Neural progenitor cell (in vitro differentiated cells): ENCODE measurements around the gene GTF3C1. TPM values are rescaled to one million over a fixed set of nuclear protein-coding genes. Genes with fewer than 3 reads are reported as not detected.

ENCODE experiments used
- DNase-seq: peaks from one replicate; pipeline ENCODE4 v3.0.0-alpha.2; 2016; ENCODE audit warnings: low spot score
- H2AFZ ChIP-seq: fragments of 200-600 bp; sonication (generic); replicated peaks from 2 replicates; pipeline ENCODE4 v1.6.1; 2016; ENCODE audit warnings: antibody characterized with exemption
- H3F3A ChIP-seq: fragments of 200-600 bp; sonication (generic); 2 replicates; pipeline ENCODE4 v1.6.1; 2016; ENCODE audit warnings: antibody characterized with exemption, low read depth
- H3K27ac ChIP-seq: fragments of 200-600 bp; sonication (generic); 2 replicates; pipeline ENCODE4 v1.5.1; 2016; ENCODE audit warnings: mild to moderate bottlenecking
- H3K27me3 ChIP-seq: fragments of 200-600 bp; sonication (generic); 2 replicates; pipeline ENCODE4 v1.6.1; 2016; ENCODE audit warnings: mild to moderate bottlenecking, moderate library complexity
- H3K36me3 ChIP-seq: fragments of 200-600 bp; sonication (generic); 2 replicates; pipeline ENCODE4 v1.5.1; 2016
- H3K4me1 ChIP-seq: fragments of 200-600 bp; sonication (generic); 2 replicates; pipeline ENCODE4 v1.6.1; 2016; ENCODE audit warnings: mixed run types
- H3K4me2 ChIP-seq: fragments of 200-600 bp; sonication (generic); 2 replicates; pipeline ENCODE4 v1.6.1; 2016
- H3K4me3 ChIP-seq: fragments of 200-600 bp; sonication (generic); 2 replicates; pipeline ENCODE4 v1.5.1; 2016
- H3K79me2 ChIP-seq: fragments of 200-600 bp; sonication (generic); 2 replicates; pipeline ENCODE4 v1.6.1; 2016; ENCODE audit warnings: low read depth
- H3K9ac ChIP-seq: fragments of 200-600 bp; sonication (generic); 2 replicates; pipeline ENCODE4 v1.6.1; 2016
- H3K9me3 ChIP-seq: fragments of 200-600 bp; sonication (generic); 2 replicates; pipeline ENCODE4 v1.5.1; 2016; ENCODE audit warnings: low read depth
- H4K20me1 ChIP-seq: fragments of 200-600 bp; sonication (generic); 2 replicates; pipeline ENCODE4 v1.6.1; 2016; ENCODE audit warnings: low read depth
- H3K27ac Mint-ChIP-seq: 3 replicates; pipeline ENCODE4 v1.8.0; 2021; ENCODE audit warnings: mixed read lengths
- H3K27me3 Mint-ChIP-seq: 2 replicates; pipeline ENCODE4 v1.8.0; 2022; ENCODE audit warnings: low read depth, mild to moderate bottlenecking, inconsistent platforms, moderate library complexity, mixed read lengths; ENCODE audit not compliant: insufficient read depth
- H3K36me3 Mint-ChIP-seq: 3 replicates; pipeline ENCODE4 v1.8.0; 2021; ENCODE audit warnings: mixed read lengths
- H3K4me1 Mint-ChIP-seq: 3 replicates; pipeline ENCODE4 v1.8.0; 2021; ENCODE audit warnings: mixed read lengths
- H3K4me3 Mint-ChIP-seq: 3 replicates; pipeline ENCODE4 v1.8.0; 2021; ENCODE audit warnings: mild to moderate bottlenecking, moderate library complexity, mixed read lengths
- H3K9me3 Mint-ChIP-seq: 3 replicates; pipeline ENCODE4 v1.8.0; 2020; ENCODE audit warnings: mixed read lengths
- EZH2 ChIP-seq: fragments of 200-600 bp; sonication (generic); IDR thresholded peaks from 2 replicates; pipeline ENCODE4 v1.6.1; 2017; ENCODE audit warnings: antibody characterized with exemption, mild to moderate bottlenecking, moderate library complexity
- EZH2phosphoT487 ChIP-seq: fragments of 200-600 bp; sonication (generic); IDR thresholded peaks from 2 replicates; pipeline ENCODE4 v1.6.1; 2017; ENCODE audit warnings: antibody characterized with exemption
- total RNA-seq: library from RNA; depleted of rRNA; stranded (reverse); fragments of >200 nt; gene quantifications from 2 replicates; pipeline ENCODE4 v1.2.3, GENCODE V29; 2015; ENCODE audit warnings: low replicate concordance
- TF ChIP-seq, protein P1 (sequence below): fragments of 200-600 bp; sonication (generic); IDR thresholded peaks from 2 replicates; pipeline ENCODE4 v1.5.1; 2017; ENCODE audit warnings: antibody characterized with exemption, mild to moderate bottlenecking

GTF3C1 gene
- total RNA-seq, 1 donor from 2014 or later = 60.9 TPM

DNA sequence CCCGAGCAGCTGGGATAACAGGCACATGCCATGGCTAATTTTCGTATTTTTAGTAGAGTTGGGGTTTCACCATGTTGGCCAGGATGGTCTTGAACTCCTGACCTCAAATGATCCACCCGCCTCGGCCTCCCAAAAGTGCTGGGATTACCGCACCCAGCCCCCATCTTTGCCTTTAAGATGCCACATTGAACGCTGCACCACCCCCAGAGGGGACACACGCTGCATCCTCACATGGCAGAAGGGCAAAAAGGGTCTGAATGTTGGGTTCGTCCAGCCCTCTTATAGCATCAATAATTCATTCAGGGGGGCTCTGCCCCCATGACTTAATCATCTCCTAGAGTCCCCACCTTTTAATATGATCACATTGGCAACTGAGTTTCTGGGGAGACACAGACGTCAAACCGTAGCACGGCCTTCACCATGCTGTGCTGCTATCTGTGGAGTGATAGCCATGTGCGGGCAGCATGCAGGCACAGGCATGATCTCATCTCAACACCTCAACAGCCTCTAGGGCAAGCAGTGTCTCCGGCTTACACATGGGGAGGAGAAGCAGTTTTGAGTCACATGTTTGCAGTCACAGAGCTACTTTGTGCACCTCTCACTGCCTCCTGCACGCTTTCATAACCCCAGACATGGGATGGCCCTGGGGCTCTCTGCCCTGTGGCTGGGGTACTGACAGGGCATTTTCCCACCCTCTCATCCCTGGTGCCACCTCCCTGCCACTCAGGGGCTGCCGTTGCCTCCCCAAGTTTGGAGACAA is 117.8 kb downstream of the GTF3C1 start:
- Histone ChIP-seq H3K79me2 (no peaks in the 10 kb centered on the region), H3K27ac (no peak overlapping the region), H3K4me1 (no peaks in the 10 kb centered on the region), H3K36me3 (no peaks in the 10 kb centered on the region), H3K4me3 (no peak overlapping the region), H3K27me3 (no peaks in the 10 kb centered on the region), H2AFZ (no peak overlapping the region), H3K9ac (no peak overlapping the region), H3K9me3 (no peaks in the 10 kb centered on the region), H3K4me2 (no peak overlapping the region), H3F3A (no peaks in the 10 kb centered on the region), H4K20me1 (no peaks in the 10 kb centered on the region)
- TF ChIP-seq, protein P1, sequence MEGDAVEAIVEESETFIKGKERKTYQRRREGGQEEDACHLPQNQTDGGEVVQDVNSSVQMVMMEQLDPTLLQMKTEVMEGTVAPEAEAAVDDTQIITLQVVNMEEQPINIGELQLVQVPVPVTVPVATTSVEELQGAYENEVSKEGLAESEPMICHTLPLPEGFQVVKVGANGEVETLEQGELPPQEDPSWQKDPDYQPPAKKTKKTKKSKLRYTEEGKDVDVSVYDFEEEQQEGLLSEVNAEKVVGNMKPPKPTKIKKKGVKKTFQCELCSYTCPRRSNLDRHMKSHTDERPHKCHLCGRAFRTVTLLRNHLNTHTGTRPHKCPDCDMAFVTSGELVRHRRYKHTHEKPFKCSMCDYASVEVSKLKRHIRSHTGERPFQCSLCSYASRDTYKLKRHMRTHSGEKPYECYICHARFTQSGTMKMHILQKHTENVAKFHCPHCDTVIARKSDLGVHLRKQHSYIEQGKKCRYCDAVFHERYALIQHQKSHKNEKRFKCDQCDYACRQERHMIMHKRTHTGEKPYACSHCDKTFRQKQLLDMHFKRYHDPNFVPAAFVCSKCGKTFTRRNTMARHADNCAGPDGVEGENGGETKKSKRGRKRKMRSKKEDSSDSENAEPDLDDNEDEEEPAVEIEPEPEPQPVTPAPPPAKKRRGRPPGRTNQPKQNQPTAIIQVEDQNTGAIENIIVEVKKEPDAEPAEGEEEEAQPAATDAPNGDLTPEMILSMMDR = no peak
- TF ChIP-seq EZH2phosphoT487 (no peak), EZH2 (no peak)
- H3K27ac Mint-ChIP-seq = no peak overlapping the region
- H3K4me3 Mint-ChIP-seq = no peak overlapping the region
- no peak for DNase-seq
- H3K36me3 Mint-ChIP-seq = no peaks in the 10 kb centered on the region
- no peaks in the 10 kb centered on the region for H3K9me3 Mint-ChIP-seq
- H3K4me1 Mint-ChIP-seq = peaks cover 3% of the 10 kb centered on the region
- peaks cover 2% of the 10 kb centered on the region for H3K27me3 Mint-ChIP-seq

DNA sequence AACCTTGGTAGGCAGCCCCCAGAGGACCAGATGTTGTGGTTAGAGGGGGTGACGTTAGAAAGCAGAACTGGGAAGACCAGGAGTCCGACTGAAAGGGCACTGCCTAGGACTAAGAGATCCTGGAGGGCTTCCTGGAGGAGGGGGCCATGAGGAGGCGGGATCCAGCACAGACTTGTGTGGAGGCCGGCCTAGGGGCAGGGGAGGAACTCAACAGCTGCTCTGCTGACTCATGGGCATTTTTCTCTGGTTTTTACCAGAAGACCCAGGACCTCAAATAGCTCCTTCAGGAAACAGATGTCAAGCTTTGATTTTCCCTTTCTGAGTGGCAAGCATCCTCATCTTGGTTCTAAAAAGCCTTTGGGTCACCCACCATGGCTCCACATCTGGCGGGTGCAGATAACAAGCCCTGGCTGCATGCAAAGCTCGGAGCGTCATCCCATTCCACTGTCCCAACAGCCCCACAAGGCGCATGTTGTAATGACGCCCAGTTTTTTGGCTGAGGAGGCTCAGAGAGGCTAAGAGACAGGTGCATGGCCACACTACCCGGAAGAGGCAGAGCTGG is 118.7 kb downstream of the GTF3C1 start:
- Mint-ChIP-seq H3K27ac (no peak overlapping the region), H3K4me3 (no peak overlapping the region), H3K36me3 (no peaks in the 10 kb centered on the region), H3K4me1 (peaks cover 3% of the 10 kb centered on the region), H3K9me3 (no peaks in the 10 kb centered on the region), H3K27me3 (peaks cover 2% of the 10 kb centered on the region)
- DNase-seq = no peak
- no peaks in the 10 kb centered on the region for H3K4me1 ChIP-seq
- H3K36me3 ChIP-seq = no peaks in the 10 kb centered on the region
- H3K4me2 ChIP-seq = no peak overlapping the region
- no peaks in the 10 kb centered on the region for H3K79me2 ChIP-seq
- H3K9me3 ChIP-seq = no peaks in the 10 kb centered on the region
- H3K27ac ChIP-seq = no peak overlapping the region
- H3K9ac ChIP-seq = no peak overlapping the region
- no peaks in the 10 kb centered on the region for H3F3A ChIP-seq
- no peaks in the 10 kb centered on the region for H3K27me3 ChIP-seq
- H3K4me3 ChIP-seq = no peak overlapping the region
- H2AFZ ChIP-seq = no peak overlapping the region
- TF ChIP-seq EZH2 = no peak
- TF ChIP-seq, protein P1 = no peak
- no peak for TF ChIP-seq EZH2phosphoT487
- H4K20me1 ChIP-seq = no peaks in the 10 kb centered on the region

DNA sequence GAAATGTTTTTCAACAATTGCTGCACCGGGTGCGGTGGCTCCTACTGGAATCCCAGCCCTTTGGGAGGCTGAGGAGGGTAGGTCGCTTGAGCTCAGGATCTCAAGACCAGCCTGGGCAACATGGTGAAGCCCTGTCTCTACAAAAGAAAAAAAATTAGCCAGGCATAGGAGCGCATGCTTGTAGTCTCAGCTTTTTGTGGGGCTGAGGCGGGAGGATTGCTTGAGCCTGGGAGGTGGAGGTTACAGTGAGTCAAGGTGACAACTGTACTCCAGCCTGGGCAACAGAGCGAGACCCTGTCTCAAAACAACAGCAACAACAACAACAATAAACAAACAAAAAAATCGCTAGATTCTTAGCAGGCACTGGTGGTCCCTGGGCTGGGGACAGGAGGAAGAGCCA is 119.2 kb downstream of the GTF3C1 start:
- Histone ChIP-seq H3K4me1 (no peaks in the 10 kb centered on the region), H3K27ac (no peak overlapping the region), H2AFZ (no peak overlapping the region), H4K20me1 (no peaks in the 10 kb centered on the region), H3K4me2 (no peak overlapping the region), H3F3A (no peaks in the 10 kb centered on the region), H3K9me3 (no peaks in the 10 kb centered on the region), H3K36me3 (no peaks in the 10 kb centered on the region), H3K79me2 (no peaks in the 10 kb centered on the region), H3K4me3 (no peak overlapping the region), H3K27me3 (no peaks in the 10 kb centered on the region), H3K9ac (no peak overlapping the region)
- no peak overlapping the region for H3K4me3 Mint-ChIP-seq
- no peak overlapping the region for H3K27ac Mint-ChIP-seq
- TF ChIP-seq, protein P1 = no peak
- TF ChIP-seq EZH2phosphoT487 = no peak
- no peak for TF ChIP-seq EZH2
- H3K36me3 Mint-ChIP-seq = no peaks in the 10 kb centered on the region
- peaks cover 3% of the 10 kb centered on the region for H3K4me1 Mint-ChIP-seq
- H3K27me3 Mint-ChIP-seq = no peaks in the 10 kb centered on the region
- no peak for DNase-seq
- H3K9me3 Mint-ChIP-seq = no peaks in the 10 kb centered on the region
